HG02763 (cell line): ENCODE results near the gene STK32B.
"Not testable (repeated sequence)": the region's sequence is repeated elsewhere in the genome, so short reads cannot be mapped to it uniquely, and the experiment has no call there.

Experiments
- ATAC-seq: cut with Tn5 transposase; IDR thresholded peaks from one replicate; pipeline ENCODE4 v1.9.1; 2021; ENCODE audit warnings: mild to moderate bottlenecking, moderate library complexity; ENCODE audit not compliant: unreplicated experiment

Gene STK32B

GRCh38 chr4:5200513-5200912 lies 149.2 kb downstream of the STK32B start:
- ATAC-seq: no peak

GRCh38 chr4:5203309-5203992 lies 152.2 kb downstream of the STK32B start:
- ATAC-seq: no peak

GRCh38 chr4:5203993-5204310 lies 152.7 kb downstream of the STK32B start:
- no peak for ATAC-seq

DNA sequence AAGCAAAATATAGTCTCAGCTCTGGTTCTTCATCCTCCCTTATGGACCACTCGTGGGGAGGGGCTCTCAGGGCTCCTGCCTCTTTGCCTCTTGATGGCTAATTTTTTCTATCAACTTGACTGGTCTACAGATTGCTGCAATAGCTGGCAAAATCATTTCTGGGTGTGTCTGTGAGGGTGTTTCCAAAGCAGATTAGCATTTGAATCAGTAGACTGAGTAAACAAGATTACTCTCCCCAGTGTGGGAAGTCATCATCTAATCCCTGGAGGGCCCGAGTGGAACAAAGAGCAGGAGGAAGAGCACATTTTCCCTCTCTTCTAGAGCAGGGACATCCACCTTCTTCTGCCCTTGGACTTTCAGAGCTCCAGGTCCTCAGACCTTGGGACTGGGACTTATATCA lies 153.5 kb downstream of the STK32B start:
- ATAC-seq: no peak

DNA sequence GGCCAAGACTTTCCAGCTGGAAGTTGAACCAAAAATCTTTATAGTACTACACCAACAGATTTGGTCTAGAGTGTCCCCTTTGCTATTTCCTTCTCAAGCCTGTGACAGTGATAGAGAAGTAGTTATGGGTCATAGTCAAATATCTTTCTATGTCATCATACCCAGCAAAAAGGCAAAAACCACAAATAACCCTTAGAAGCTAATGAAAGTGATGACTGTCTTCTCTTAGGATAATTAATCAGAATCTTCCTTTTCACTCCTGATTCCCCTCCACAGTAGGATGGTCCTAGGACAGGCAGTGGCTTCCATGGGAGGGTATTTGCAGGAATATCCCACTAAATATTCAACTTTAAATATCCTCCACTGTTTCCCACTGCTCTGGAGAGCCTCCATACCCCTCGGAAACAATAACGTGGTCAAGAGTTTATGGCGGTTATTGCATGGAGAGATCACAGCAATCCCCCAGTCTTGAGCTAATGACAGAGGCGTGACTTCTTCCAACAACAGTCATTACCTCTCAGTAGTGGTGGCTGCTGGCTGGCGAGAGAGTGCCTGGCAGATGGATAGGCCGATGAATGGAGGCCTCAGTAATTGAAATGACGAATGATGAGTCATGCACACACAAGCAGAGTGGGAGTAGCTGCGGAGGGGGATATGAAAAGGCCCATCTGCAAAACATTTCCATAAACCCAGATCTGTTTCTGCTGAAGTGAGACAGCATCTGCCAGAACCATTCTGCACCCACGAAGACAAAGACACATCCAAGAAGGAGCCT lies 154.9 kb downstream of the STK32B start:
- ATAC-seq: no peak

GRCh38 chr4:5209862-5210261 lies 158.6 kb downstream of the STK32B start:
- ATAC-seq: no peak

DNA sequence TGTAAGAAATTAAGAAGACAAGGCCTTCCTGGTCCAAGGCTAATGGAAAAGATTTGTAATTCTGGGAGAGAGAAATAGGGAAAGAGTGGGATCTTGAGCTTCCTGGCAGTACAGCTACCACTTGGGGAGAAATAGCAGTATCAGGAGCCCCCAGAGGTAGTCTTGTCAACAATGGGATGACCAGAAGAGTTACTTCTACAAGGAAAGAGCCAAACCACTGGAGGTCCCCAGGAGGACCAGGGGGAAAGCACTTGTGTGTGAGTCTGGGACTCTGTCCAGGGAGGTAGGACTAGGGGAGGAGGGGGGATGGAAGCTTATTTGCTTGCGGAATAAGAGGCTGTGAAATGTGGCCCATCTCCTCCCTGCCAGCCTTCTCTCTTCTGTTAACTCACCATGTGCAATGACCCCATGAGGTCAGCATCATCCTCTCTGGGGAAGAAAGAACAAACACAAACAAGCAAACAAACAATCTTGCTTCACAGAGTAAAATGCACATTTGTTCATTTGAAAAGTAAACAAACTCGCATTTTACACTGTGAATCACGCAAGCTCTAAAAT lies 160.1 kb downstream of the STK32B start:
- ATAC-seq: no peak

DNA sequence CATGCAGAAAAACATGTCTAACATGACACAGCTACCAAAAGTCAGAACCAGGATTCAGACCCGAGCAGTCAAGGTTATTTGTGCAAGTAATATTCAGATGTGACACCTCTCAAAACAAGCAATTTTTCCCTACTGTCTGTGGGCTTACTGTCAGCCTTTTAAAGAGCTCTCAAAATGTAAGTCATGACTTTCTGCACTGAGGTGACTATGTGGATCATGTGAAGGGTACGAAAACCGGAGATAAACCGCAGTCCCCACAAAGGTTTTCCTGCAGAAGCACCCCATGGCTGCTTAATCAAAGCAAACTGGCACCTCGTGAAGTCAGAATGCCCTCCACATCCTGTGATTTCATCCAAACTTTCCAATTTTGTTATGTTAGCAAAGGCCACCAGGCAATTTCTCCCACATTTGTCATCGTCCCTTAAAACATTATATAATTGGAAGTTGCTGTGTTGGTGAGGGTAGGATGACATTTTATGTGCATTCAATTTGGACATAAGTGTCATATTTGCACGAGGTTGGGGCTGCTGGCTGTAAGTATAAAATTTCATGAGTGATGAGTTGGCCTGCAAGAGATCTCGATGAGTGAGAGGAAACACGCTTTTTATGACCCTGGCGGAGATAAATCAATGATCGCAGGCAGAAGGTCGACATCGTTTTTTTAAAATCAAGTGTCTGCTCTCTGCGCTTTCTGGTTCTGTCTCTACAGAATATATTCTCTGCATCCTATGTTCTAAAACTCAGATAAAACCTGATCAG lies 161.2 kb downstream of the STK32B start:
- ATAC-seq: no peak

- no peak for ATAC-seq
Measured at GRCh38 chr4:5213087-5213595, 161.9 kb downstream of the STK32B start.

DNA sequence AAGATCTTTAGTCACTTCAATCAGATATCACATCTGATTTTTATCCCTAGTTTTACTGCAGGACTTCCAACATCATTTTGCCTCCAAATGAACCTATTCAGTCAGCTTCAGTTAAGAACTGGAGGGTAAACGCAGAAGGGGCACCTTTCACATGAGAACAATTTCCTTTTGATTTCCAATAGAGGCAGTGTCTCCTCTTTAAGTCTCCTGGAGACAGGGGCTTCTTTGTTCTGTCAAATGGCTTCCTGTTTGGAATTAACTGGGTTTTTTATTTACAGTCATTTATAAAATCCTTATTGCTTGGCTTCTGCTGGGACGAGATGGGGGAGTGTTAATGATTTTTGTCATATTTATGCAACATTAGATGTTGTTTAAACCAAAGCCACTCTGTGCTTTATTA lies 164.0 kb downstream of the STK32B start:
- no peak for ATAC-seq

DNA sequence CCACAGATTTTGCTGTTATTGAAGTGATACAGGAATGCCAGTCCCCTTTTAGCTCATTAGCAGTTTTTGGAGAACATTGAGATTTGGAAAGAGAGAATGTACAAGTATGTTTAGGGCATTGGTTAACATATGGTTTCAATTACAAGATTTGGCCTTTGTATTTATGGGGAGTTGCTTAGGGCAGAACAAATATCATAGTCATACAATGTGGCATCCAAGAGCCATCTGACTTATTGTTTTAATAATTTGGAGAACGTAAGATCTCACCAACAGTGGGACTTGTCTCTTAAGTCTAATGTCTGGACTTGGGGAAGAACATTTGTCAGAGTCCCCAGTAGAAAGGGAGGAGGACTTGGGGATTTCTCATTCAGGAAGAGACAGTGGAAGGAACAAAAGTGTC lies 166.1 kb downstream of the STK32B start:
- ATAC-seq: no peak

GRCh38 chr4:5218376-5219069 lies 167.2 kb downstream of the STK32B start:
- ATAC-seq: no peak

- no peak for ATAC-seq
Measured at GRCh38 chr4:5220028-5220427, 168.7 kb downstream of the STK32B start.

DNA sequence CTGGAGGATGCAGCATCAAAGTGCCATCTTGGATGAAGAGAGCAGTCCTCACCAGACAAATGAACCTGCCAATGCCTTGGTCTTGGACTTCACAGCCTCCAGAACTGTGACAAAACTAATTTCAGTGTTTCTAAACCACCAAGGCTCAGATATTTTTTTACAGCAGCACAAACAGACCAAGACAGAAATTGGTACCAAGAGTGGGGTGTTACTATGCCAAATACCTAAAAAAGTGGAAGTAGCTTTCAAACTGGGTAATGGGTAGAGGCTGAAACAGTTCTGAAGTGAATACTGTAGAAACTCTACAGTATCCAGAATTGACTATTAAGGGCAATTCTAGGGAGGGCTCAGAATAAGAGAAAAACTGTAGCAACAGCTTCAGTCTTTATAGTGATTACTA lies 170.8 kb downstream of the STK32B start:
- ATAC-seq: no peak

DNA sequence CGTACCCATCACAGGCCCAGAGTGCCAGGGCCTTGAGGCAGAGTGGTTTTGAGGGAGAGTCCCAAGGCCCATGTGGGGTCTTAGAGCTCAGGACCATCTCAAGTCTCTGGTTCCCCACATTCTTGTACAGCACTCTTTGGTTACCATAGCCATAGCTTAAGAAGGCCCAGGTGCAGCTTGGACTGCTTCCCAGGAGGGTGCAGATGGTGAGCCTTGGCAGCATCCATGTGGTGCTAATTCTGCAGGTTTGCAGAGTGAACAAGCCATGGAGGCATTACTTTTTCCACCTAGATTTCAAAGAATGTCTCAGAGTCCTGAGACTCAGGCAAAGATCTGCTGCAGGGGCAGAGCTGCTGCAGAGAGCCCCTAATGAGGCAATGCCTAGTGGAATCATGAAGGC lies 171.7 kb downstream of the STK32B start:
- ATAC-seq: no peak

GRCh38 chr4:5224340-5224739 lies 173.1 kb downstream of the STK32B start:
- ATAC-seq: no peak

- no peak for ATAC-seq
Measured at GRCh38 chr4:5232549-5232948, 181.3 kb downstream of the STK32B start.

DNA sequence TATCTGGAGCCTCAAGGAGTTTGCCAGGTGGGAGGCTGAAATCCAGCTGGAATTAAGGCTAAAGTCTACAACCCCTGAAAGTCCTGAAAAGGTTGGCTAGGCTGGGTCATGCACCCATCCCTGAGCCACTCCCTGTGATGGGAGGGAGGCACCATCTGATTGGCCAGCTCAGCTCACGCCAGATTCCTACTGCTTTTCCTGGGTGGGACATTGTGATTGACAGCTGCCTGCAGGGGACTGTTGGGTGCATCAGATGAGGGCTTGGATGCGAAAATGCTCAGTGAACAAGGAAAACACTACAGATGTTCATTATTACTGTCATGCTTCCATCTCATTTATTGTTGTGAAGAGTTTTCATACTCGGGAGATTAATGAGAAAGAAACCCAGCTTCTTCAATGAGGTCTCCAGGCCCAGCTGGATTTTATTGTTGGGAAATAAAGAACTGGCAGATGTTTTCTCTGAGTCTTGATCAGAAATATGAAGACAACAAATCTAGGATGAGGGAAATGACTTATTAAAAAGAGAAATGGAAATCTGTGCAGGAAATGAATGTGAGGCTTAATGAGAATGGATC lies 185.9 kb downstream of the STK32B start:
- no peak for ATAC-seq

- no peak for ATAC-seq
Measured at GRCh38 chr4:5238173-5238572, 186.9 kb downstream of the STK32B start.

- not testable (repeated sequence) for ATAC-seq
Measured at GRCh38 chr4:5247061-5247460, 195.8 kb downstream of the STK32B start.

GRCh38 chr4:5247735-5248134 lies 196.5 kb downstream of the STK32B start:
- no peak for ATAC-seq
